Keratinocyte (primary cell): ENCODE results near the gene PLEKHA1. TPM values are rescaled to one million over a fixed set of nuclear protein-coding genes. Genes with fewer than 3 reads are reported as not detected.

Experiments used
- DNase-seq: peaks from one replicate; pipeline ENCODE4 v3.0.0-alpha.2; 2011; ENCODE audit warnings: low read depth, missing footprints, low spot score
- FAIRE-seq: peaks from 2 replicates; lab custom pipeline; 2011; peaks lifted over from hg19 to GRCh38; lab: Jason Lieb, UNC
- H2AFZ ChIP-seq: 2 replicates; pipeline ENCODE4 v1.6.0; 2012; ENCODE audit warnings: low read length, control low read depth, inconsistent platforms; ENCODE audit not compliant: control insufficient read depth
- H3K27ac ChIP-seq: 2 replicates; pipeline ENCODE4 v1.5.1; 2011; ENCODE audit warnings: low read length; ENCODE audit not compliant: control insufficient read depth, insufficient read depth
- H3K27me3 ChIP-seq: 3 replicates; pipeline ENCODE4 v1.6.0; 2011; ENCODE audit warnings: low read length; ENCODE audit not compliant: control insufficient read depth, insufficient read depth; ENCODE audit errors: extremely low read depth
- H3K36me3 ChIP-seq, 2 experiments: 2 replicates in 1 of 2; 3 replicates in 1 of 2; pipeline ENCODE4 v1.5.1; 2011; ENCODE audit warnings: low read length in 2 of 2, mild to moderate bottlenecking in 1 of 2; ENCODE audit not compliant: control insufficient read depth in 2 of 2, insufficient read depth in 2 of 2; ENCODE audit errors: extremely low read depth in 1 of 2
- H3K4me1 ChIP-seq: 3 replicates; pipeline ENCODE4 v1.5.1; 2011; ENCODE audit warnings: low read length; ENCODE audit not compliant: control insufficient read depth, insufficient read depth; ENCODE audit errors: extremely low read depth
- H3K4me2 ChIP-seq: 3 replicates; pipeline ENCODE4 v1.6.0; 2011; ENCODE audit warnings: low read depth, low read length; ENCODE audit not compliant: control insufficient read depth, insufficient read depth; ENCODE audit errors: extremely low read depth
- H3K4me3 ChIP-seq, 3 experiments: fragments of 200-600 bp in 1 of 3; sonication (generic) in 1 of 3; 2 replicates in 2 of 3; 3 replicates in 1 of 3; pipeline ENCODE4 v1.5.1; 2011 to 2016; ENCODE audit warnings: low read length in 3 of 3, mild to moderate bottlenecking in 3 of 3, control low read depth in 2 of 3, inconsistent platforms in 1 of 3, low read depth in 1 of 3, mixed read lengths in 1 of 3, mixed run types in 1 of 3, moderate library complexity in 1 of 3; ENCODE audit not compliant: control insufficient read depth in 2 of 3, insufficient read depth in 2 of 3; ENCODE audit errors: extremely low read depth in 1 of 3
- H3K79me2 ChIP-seq: 2 replicates; pipeline ENCODE4 v1.6.0; 2012; ENCODE audit warnings: low read length; ENCODE audit not compliant: control insufficient read depth, insufficient read depth
- H3K9ac ChIP-seq: 3 replicates; pipeline ENCODE4 v1.6.0; 2011; ENCODE audit warnings: low read length; ENCODE audit not compliant: control insufficient read depth, insufficient read depth; ENCODE audit errors: extremely low read depth
- H3K9me1 ChIP-seq: 3 replicates; pipeline ENCODE4 v1.6.0; 2011; ENCODE audit warnings: low read length; ENCODE audit not compliant: control insufficient read depth, insufficient read depth; ENCODE audit errors: extremely low read depth
- H3K9me3 ChIP-seq: 2 replicates; pipeline ENCODE4 v1.5.1; 2012; ENCODE audit warnings: low read depth, low read length; ENCODE audit not compliant: control insufficient read depth
- H4K20me1 ChIP-seq: 3 replicates; pipeline ENCODE4 v1.6.0; 2011; ENCODE audit warnings: low read length; ENCODE audit not compliant: control insufficient read depth, insufficient read depth; ENCODE audit errors: extremely low read depth
- EZH2 ChIP-seq: IDR thresholded peaks from one replicate; pipeline ENCODE4 v1.6.1; 2012; ENCODE audit warnings: inconsistent platforms, mild to moderate bottlenecking, low read length, moderate library complexity
- dilution Hi-C: fragments of 300-500 bp; cut with MboI; formaldehyde crosslinking; loops from one replicate; pipeline ENCODE4 v1.7.0; 2020; ENCODE audit warnings: low sequenced_read_pairs; ENCODE audit not compliant: extremely low pct_ligation_motif_present
- polyA plus RNA-seq, 5 experiments: library from polyadenylated mRNA; depleted of rRNA in 3 of 5; stranded (reverse) in 3 of 5; stranded (forward) in 1 of 5; unstranded in 1 of 5; fragments of >200 nt; gene quantifications; 1 replicate in 1 of 5; 2 replicates in 3 of 5; 3 replicates in 1 of 5; pipeline versions ENCODE4 v1.2.1 to v1.2.3, GENCODE V29; 2011 to 2012; ENCODE audit warnings: missing spikeins in 2 of 5, low read depth in 1 of 5, low replicate concordance in 1 of 5
- TF ChIP-seq, protein P1 (sequence below), 3 experiments: IDR thresholded peaks in 1 of 3; conservative IDR thresholded peaks in 1 of 3; optimal IDR thresholded peaks in 1 of 3; 2 replicates in 2 of 3; 3 replicates in 1 of 3; pipeline versions ENCODE3 to v1.5.1; 2011; ENCODE audit warnings: low read length in 3 of 3, mild to moderate bottlenecking in 3 of 3, moderate library complexity in 2 of 3, control low read depth in 1 of 3, inconsistent platforms in 1 of 3; ENCODE audit not compliant: insufficient read depth in 2 of 3; ENCODE audit errors: extremely low read depth in 1 of 3

The PLEKHA1 gene
- polyA plus RNA-seq, 1 donor (not counting 4 experiments of a cell fraction or from before 2014, with no cell fraction given): 66.7 TPM

DNA sequence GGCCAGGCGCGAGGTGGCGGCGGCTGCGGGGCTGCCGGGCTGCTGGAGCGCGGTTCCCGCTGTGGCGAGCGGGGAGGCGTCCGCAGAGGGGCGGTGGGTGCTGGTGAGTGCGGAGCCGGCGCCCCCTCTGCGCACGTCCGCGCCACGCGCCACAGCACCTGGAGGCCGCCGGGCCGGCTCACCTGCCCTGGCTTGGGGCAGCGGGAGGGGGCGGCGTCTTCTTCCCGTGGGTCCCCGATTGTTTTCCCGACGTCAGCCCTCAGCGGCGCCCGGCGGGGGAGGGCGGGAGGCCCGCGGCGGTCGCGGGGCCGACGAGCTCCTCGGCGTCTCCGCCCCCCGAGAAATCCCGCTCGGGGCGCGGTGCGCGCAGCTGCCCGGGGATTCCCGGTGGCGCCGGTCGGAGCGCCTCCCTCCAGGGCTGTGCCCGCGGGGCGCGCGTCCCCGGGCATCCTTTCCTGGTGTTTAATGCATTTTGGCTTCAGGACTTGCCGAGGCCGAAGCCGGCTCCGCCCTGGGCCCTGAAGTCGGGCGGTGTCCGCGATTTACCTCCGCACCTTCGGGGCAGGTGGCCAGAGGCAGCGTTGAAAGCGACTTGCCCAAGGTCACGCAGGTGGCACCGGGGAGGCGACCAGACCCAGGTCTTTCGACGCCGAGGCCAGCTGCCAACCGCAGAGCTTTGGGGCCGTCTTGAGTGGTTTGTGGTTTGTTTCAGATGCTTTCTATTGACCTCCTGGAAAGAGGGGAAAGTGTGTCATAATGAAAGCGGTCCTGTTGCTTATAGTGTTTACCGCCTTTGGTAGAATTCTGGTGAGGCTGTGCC is 561 bp downstream of the PLEKHA1 start:
- Histone ChIP-seq H3K36me3 (no peaks in the 10 kb centered on the region), H3K9me1 (no peaks in the 10 kb centered on the region), H4K20me1 (no peaks in the 10 kb centered on the region), H3K27me3 (no peaks in the 10 kb centered on the region), H3K27ac (peak overlapping the region; percentile 95), H3K9ac (peak overlapping the region; percentile 95), H3K4me2 (peak overlapping the region; percentile 94), H3K9me3 (no peaks in the 10 kb centered on the region), H3K79me2 (peaks cover 44% of the 10 kb centered on the region), H3K4me1 (peaks cover 21% of the 10 kb centered on the region), H2AFZ (peak overlapping the region; percentile 80), H3K4me3 (peak overlapping the region; percentile 78 to 95 (median 91))
- dilution Hi-C loops: no loop called here
- DNase-seq: no peak
- peak; percentile 43 for FAIRE-seq
- TF ChIP-seq, protein P1, sequence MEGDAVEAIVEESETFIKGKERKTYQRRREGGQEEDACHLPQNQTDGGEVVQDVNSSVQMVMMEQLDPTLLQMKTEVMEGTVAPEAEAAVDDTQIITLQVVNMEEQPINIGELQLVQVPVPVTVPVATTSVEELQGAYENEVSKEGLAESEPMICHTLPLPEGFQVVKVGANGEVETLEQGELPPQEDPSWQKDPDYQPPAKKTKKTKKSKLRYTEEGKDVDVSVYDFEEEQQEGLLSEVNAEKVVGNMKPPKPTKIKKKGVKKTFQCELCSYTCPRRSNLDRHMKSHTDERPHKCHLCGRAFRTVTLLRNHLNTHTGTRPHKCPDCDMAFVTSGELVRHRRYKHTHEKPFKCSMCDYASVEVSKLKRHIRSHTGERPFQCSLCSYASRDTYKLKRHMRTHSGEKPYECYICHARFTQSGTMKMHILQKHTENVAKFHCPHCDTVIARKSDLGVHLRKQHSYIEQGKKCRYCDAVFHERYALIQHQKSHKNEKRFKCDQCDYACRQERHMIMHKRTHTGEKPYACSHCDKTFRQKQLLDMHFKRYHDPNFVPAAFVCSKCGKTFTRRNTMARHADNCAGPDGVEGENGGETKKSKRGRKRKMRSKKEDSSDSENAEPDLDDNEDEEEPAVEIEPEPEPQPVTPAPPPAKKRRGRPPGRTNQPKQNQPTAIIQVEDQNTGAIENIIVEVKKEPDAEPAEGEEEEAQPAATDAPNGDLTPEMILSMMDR (optimal IDR thresholded peaks at IDR 0.05 in 1 of 3, IDR thresholded peaks at IDR 0.05 in 1 of 3, conservative IDR thresholded peaks at IDR 0.05 in 1 of 3; ENCODE audit: extremely low read depth in 1 of 3, insufficient read depth in 2 of 3, low read length in 3 of 3): no peak
- TF ChIP-seq EZH2: no peak

- TF ChIP-seq, protein P1 (optimal IDR thresholded peaks at IDR 0.05 in 1 of 3, IDR thresholded peaks at IDR 0.05 in 1 of 3, conservative IDR thresholded peaks at IDR 0.05 in 1 of 3; ENCODE audit: extremely low read depth in 1 of 3, insufficient read depth in 2 of 3, low read length in 3 of 3): no peak
- TF ChIP-seq EZH2: no peak
- dilution Hi-C loops: no loop called here
- H3K27ac ChIP-seq: peak overlapping the region; percentile 95
These were observed 1.2 kb downstream of the PLEKHA1 start for GRCh38 chr10:122375679-122376160.

More at GRCh38 chr10:122375679-122376160, 1.2 kb downstream of the PLEKHA1 start:
- FAIRE-seq: peak; percentile 74
- H3K9ac ChIP-seq: peak overlapping the region; percentile 95
- peak overlapping the region; percentile 80 for H2AFZ ChIP-seq
- H3K4me1 ChIP-seq: peaks cover 21% of the 10 kb centered on the region
- H3K4me3 ChIP-seq: peak overlapping the region; percentile 78 to 95 (median 91)
- no peaks in the 10 kb centered on the region for H3K9me1 ChIP-seq
- no peak for DNase-seq
- no peaks in the 10 kb centered on the region for H4K20me1 ChIP-seq
- peak overlapping the region; percentile 94 for H3K4me2 ChIP-seq
- H3K9me3 ChIP-seq: no peaks in the 10 kb centered on the region
- H3K79me2 ChIP-seq: peaks cover 51% of the 10 kb centered on the region
- H3K27me3 ChIP-seq: no peaks in the 10 kb centered on the region
- peaks cover 0 to 2% of the 10 kb centered on the region in 2 experiments for H3K36me3 ChIP-seq
